Measurements from ENCODE around the gene IDH1.

IDH1 gene
- long read RNA-seq, transcript IDH1-201 (10 exons, 2,382 nt), result major isoform, 176 of 233 reads
- long read RNA-seq, transcript IDH1-205 (10 exons, 2,298 nt), result minor isoform, 15 of 233 reads
- long read RNA-seq, transcript IDH1-203 (10 exons, 2,441 nt), result minor isoform, 13 of 233 reads
- long read RNA-seq, partial matches to known transcripts, result 5 of 233 reads
- long read RNA-seq, other reads (novel, unspliced or antisense), result 17 of 233 reads

DNA sequence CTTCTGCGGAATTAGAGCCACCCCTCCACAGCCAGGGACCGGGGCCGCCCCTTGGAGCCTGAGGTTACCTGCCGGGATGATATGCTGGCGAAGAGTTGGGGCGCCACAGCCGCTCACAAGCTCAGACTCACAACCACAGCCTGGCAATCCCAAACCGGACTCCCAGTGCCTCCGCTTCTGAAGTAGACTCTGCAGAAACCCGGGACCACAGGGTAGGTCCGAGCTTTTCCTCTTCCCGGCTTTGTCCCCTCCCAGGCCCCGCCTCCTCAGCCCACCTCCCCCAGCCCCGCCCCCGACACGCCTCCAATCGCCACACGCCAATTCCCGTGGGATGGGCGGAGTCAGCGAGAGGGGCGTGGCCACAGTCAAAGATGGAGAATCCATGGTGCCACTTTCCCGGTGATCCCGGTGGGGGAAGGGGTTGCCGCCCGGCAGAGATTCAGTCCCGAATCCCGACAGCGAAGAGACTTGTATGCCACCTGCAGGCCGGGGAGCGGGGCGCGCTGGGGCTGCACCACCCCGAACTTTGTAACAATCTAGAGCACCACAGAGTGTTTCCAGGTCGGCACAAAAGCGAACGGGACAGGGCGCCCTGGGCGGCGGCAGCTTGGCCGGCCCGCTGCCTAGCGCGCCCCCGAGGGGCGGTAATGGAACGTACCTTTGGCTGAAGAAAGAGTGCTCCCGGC, at the start of gene IDH1:
Gene IDH1, minus strand, starts transcription at position 201 of the 686 bp plus-strand sequence. CDS start 3,520 bp downstream, outside the sequence.
- TF ChIP-seq GABPA (IDR thresholded peaks at IDR 0.05; ENCODE audit: low read depth) (no peak), SPI1 (IDR thresholded peaks at IDR 0.05; ENCODE audit: borderline replicate concordance, low read depth) (no peak), POLR2AphosphoS5 (IDR thresholded peaks at IDR 0.05; ENCODE audit: low read depth) (peak; percentile 34)
- TF ChIP-seq, protein P1, sequence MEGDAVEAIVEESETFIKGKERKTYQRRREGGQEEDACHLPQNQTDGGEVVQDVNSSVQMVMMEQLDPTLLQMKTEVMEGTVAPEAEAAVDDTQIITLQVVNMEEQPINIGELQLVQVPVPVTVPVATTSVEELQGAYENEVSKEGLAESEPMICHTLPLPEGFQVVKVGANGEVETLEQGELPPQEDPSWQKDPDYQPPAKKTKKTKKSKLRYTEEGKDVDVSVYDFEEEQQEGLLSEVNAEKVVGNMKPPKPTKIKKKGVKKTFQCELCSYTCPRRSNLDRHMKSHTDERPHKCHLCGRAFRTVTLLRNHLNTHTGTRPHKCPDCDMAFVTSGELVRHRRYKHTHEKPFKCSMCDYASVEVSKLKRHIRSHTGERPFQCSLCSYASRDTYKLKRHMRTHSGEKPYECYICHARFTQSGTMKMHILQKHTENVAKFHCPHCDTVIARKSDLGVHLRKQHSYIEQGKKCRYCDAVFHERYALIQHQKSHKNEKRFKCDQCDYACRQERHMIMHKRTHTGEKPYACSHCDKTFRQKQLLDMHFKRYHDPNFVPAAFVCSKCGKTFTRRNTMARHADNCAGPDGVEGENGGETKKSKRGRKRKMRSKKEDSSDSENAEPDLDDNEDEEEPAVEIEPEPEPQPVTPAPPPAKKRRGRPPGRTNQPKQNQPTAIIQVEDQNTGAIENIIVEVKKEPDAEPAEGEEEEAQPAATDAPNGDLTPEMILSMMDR (IDR thresholded peaks at IDR 0.05; ENCODE audit: insufficient read depth, low read length), result peak; percentile 17
- TF ChIP-seq, protein P2, sequence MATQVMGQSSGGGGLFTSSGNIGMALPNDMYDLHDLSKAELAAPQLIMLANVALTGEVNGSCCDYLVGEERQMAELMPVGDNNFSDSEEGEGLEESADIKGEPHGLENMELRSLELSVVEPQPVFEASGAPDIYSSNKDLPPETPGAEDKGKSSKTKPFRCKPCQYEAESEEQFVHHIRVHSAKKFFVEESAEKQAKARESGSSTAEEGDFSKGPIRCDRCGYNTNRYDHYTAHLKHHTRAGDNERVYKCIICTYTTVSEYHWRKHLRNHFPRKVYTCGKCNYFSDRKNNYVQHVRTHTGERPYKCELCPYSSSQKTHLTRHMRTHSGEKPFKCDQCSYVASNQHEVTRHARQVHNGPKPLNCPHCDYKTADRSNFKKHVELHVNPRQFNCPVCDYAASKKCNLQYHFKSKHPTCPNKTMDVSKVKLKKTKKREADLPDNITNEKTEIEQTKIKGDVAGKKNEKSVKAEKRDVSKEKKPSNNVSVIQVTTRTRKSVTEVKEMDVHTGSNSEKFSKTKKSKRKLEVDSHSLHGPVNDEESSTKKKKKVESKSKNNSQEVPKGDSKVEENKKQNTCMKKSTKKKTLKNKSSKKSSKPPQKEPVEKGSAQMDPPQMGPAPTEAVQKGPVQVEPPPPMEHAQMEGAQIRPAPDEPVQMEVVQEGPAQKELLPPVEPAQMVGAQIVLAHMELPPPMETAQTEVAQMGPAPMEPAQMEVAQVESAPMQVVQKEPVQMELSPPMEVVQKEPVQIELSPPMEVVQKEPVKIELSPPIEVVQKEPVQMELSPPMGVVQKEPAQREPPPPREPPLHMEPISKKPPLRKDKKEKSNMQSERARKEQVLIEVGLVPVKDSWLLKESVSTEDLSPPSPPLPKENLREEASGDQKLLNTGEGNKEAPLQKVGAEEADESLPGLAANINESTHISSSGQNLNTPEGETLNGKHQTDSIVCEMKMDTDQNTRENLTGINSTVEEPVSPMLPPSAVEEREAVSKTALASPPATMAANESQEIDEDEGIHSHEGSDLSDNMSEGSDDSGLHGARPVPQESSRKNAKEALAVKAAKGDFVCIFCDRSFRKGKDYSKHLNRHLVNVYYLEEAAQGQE (IDR thresholded peaks at IDR 0.05; ENCODE audit: insufficient replicate concordance, low read depth), result no peak
- Histone ChIP-seq H3K27me3 (ENCODE audit: insufficient read depth, poor library complexity, severe bottlenecking) (no peaks in the 10 kb centered on the region), H3K4me3 (replicated peaks; ENCODE audit: insufficient read depth, low read length) (peak within 1 kb of the TSS; percentile 98), H3K27ac (replicated peaks) (peak within 1 kb of the TSS; percentile 47)
- DNase-seq (ENCODE audit: low read depth in 1 of 2, low spot score in 1 of 2), result peak; percentile 74 to 93

DNA sequence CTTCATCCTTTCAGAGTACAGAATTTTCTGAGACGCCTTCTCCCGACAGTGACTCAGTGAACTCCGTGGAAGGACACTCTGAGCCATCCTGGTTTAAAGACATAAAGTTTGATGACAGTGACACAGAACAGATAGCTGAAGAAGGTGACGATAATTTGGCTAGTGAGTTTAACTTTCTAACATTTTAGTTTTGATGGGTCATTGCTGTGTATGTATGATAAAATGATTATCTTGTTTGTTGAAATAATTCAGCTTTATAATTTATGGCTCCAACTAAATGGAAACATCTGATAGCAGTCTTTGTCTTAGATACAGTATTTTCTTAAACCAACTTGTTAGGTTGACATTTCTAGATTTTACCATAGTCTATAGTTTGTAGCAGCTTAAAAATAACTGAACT, 49.3 kb upstream of the IDH1 start:
- no peak overlapping the region for H3K4me3 ChIP-seq (replicated peaks; ENCODE audit: insufficient read depth, low read length)
- no peak overlapping the region for H3K27ac ChIP-seq (replicated peaks)
- TF ChIP-seq, protein P2 (IDR thresholded peaks at IDR 0.05; ENCODE audit: insufficient replicate concordance, low read depth), result no peak
- no peak for TF ChIP-seq GABPA (IDR thresholded peaks at IDR 0.05; ENCODE audit: low read depth)
- no peak for TF ChIP-seq POLR2AphosphoS5 (IDR thresholded peaks at IDR 0.05; ENCODE audit: low read depth)
- no peak for TF ChIP-seq SPI1 (IDR thresholded peaks at IDR 0.05; ENCODE audit: borderline replicate concordance, low read depth)
- TF ChIP-seq, protein P1 (IDR thresholded peaks at IDR 0.05; ENCODE audit: insufficient read depth, low read length), result no peak
- no peak for DNase-seq (ENCODE audit: low read depth in 1 of 2, low spot score in 1 of 2)
- H3K27me3 ChIP-seq (ENCODE audit: insufficient read depth, poor library complexity, severe bottlenecking), result no peaks in the 10 kb centered on the region

DNA sequence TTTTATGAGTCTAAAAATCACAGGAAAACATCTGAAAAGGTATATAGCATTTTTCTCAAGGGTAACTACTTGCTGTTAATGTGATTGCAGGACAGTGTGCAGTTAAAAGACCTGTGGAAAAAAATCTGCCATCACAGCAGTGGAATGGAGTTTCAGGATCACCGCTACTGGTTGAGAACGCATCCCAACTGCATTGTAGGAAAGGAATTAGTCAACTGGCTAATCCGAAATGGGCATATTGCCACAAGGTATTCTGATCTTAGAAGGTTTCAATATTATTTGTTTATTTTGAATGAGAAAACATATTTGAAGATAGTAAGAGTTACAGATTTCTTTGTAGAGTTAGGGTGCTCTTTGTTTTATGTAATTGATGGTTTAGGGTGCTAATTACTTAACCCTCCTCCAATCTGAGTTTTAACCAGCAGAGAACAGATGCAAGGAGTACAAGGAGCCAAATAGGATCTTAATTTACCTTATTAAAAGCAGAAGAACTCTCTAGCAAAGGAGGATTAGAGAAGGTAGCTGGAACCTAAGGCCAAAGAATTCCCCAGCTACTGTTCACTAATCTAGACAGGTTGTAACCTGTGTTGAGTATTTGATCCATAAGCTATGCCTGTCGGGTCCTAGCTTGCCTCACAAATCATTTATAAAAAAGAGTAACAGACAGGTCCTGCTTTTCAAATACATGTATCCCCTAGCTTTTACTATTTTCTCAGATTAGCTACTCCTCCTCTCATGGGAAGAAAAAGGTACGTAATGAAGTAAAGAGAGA, 46.2 kb upstream of the IDH1 start:
- Histone ChIP-seq H3K4me3 (replicated peaks; ENCODE audit: insufficient read depth, low read length) (no peak overlapping the region), H3K27me3 (ENCODE audit: insufficient read depth, poor library complexity, severe bottlenecking) (no peaks in the 10 kb centered on the region), H3K27ac (replicated peaks) (no peak overlapping the region)
- TF ChIP-seq SPI1 (IDR thresholded peaks at IDR 0.05; ENCODE audit: borderline replicate concordance, low read depth) (no peak), POLR2AphosphoS5 (IDR thresholded peaks at IDR 0.05; ENCODE audit: low read depth) (no peak)
- TF ChIP-seq, protein P1 (IDR thresholded peaks at IDR 0.05; ENCODE audit: insufficient read depth, low read length), result no peak
- DNase-seq (ENCODE audit: low read depth in 1 of 2, low spot score in 1 of 2), result no peak

Data from HL-60 (cell line).